HG03103 (cell line): ENCODE data around the gene MFSD2B.
"Not testable (repeated sequence)": the region's sequence is repeated elsewhere in the genome, so short reads cannot be mapped to it uniquely, and the experiment has no call there.

Experiments
- ATAC-seq: cut with Tn5 transposase; IDR thresholded peaks from one replicate; pipeline ENCODE4 v1.9.1; 2021; ENCODE audit warnings: low read depth; ENCODE audit not compliant: unreplicated experiment

MFSD2B gene, protein sequence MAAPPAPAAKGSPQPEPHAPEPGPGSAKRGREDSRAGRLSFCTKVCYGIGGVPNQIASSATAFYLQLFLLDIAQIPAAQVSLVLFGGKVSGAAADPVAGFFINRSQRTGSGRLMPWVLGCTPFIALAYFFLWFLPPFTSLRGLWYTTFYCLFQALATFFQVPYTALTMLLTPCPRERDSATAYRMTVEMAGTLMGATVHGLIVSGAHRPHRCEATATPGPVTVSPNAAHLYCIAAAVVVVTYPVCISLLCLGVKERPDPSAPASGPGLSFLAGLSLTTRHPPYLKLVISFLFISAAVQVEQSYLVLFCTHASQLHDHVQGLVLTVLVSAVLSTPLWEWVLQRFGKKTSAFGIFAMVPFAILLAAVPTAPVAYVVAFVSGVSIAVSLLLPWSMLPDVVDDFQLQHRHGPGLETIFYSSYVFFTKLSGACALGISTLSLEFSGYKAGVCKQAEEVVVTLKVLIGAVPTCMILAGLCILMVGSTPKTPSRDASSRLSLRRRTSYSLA

DNA sequence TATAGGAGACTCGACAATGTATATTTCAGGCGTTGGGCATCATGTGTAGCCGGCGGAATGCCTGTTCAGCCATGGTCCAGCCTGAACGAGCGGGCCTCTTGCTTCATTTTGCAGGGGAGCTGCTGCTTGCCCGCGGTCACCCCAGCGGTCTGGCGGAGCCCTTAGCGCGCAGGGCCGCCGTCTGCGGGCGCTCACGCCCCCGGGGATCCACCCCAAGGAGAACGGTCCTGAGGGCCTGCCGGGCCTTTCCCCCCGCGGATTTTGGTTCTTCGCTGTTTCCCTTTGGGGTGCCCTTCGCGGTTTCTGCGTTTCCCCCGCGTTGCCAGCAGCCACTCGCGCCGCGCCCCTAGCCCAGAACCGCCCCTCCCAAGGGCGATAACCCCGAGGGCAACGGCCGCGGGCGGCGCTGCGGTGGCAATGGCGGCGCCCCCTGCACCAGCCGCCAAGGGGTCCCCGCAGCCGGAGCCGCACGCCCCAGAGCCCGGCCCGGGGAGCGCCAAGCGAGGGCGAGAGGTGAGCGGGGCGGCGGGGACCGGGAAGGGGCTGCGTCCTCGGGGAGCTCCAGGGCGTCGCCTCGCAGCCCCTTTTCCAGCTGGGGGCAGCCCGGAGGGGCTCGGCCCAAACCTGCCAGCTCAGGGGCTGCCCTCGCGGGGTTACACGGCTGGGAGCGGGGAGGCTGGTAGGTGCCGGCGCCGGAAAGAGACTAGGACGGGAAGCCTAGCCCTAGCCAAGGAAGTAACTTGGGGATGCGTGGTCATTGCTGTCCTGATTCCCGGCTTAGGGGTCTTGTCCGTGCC, at the start of gene MFSD2B:
MFSD2B (plus strand) TSS at position 406 of the 797 bp plus-strand sequence; CDS start at position 418, 12 bp downstream.
- no peak for ATAC-seq

DNA sequence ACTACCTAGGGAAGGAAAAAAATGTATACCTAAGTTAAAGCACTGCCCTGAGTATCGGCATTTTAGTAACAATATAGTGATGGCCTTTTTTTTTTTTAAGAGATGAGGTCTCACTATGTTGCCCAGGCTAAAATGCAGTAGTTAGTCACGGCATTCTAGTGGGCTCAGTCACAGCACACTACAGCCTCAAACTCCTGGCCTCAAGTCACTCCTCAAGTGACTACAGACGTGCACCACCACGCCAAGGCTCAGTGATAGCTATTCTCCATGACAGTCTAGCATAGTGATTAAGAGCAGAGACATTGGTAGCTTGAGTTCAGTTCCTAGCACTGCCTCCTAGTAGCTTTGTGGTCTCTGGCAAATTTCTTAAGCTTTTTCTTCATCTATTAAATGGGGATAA, 42.0 kb upstream of the MFSD2B start:
- ATAC-seq = no peak

DNA sequence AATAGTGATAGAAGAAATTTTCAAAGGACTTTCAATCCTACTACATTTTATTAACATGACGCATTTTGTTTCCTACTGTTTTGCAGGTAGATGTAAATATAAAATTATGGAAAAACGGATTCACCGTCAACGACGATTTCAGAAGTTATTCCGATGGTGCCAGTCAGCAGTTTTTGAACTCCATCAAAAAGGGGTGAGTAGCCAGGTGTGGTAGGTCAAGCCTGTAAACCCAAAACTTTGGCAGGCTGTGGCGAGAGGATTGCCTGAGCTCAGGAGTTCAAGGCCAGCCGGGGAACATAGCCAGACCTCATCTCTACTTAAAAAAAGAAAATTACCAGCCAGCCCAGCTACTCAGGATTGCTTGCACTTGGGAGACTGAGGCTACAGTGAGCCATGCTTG, 33.0 kb upstream of the MFSD2B start:
- ATAC-seq = no peak

DNA sequence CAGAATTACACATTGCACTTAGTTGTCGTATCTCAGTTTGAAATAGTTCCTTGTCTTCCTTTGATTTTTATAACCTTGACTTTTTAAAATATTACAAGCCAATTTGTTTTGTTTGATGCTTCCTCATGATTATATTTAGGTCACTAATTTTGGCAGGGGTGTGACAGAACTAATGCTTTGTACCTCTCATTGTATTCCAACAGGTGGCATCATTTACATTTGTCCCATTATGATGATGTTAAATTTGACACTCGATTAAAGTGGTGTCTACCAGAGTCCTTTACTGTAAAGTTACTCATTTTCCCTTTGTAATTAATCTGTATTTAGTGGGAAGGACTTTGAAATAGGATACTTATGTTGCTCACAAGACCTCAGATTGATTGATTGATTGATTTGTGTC, 21.5 kb upstream of the MFSD2B start:
- no peak for ATAC-seq

DNA sequence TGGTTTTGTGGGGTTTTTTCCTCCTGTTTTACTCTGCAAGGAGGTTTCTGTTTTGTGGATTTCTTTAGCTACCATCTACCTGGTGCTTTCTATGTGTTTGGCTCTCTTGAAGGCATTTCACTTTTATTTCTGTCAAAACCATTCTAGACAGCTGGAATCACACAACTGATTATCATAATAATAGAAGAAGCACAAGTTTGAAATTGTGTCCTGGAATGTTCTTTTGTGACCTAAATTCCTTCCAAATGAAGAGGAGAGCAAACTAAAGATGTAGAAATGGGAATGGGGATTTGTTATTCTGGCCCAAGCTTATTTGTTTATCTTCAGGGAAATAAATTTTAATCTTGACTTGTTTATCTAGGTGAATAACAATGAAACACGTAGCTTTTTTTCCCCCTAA, 17.0 kb upstream of the MFSD2B start:
- ATAC-seq = no peak

DNA sequence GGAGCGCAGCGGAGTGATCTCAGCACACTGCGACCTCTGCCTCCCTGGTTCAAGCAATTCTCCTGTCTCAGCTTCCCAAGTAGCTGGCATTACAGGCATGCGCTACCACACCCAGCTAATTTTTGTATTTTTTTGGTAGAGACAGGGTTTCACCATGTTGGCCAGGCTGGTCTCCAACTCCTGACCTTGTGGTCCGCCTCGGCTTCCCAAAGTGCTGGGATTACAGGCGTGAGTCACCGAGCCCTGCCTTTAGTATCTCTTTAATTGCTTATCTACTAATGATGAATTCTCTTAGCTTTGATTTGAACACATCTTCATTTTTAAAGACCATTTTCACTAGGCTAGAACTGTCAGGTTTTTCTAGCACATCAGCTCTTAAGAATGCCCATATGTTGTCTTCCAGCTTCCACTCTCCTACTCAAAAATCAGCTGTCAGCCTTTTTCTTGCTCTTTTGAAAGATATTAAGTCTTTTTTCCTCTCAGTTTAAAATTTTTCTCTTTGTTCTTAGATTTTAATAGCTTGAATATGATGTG, 16.1 kb upstream of the MFSD2B start:
- ATAC-seq = no peak

DNA sequence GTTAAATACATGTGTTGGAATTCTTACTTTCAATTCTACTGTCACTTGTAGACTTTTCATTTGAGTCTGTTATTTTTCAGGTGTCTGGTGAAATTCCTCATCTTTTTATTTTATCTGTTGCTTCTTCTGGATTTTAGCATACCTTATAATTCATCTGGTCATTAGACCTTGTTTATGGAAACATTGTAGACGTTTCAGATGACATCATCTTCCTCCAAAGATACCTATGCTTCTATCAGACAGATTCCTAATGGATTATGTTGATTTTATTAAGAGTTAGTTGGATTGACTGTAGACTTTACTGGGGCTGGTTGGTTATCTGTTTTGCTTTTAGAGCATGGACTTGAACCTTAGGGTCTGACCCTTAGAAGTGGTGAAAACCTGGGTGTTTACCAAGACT, 15.3 kb upstream of the MFSD2B start:
- no peak for ATAC-seq

DNA sequence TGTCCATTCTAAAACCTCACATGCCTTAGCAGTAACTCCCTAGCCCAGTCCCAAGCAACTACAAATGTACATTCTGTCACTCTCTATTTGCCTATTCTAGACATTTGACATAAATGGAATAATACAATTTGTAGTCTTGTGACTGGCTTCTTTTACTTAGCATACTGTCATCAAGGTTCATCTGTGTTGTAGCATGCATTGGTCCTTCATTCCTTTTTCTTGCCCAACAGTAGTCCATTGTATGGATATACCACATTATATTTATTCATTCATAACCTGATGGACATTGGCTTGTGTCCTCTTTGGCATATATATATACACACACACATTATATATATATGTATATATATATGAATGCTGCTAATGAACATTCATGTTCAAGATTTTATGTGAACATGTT, 2.2 kb upstream of the MFSD2B start:
- no peak for ATAC-seq

DNA sequence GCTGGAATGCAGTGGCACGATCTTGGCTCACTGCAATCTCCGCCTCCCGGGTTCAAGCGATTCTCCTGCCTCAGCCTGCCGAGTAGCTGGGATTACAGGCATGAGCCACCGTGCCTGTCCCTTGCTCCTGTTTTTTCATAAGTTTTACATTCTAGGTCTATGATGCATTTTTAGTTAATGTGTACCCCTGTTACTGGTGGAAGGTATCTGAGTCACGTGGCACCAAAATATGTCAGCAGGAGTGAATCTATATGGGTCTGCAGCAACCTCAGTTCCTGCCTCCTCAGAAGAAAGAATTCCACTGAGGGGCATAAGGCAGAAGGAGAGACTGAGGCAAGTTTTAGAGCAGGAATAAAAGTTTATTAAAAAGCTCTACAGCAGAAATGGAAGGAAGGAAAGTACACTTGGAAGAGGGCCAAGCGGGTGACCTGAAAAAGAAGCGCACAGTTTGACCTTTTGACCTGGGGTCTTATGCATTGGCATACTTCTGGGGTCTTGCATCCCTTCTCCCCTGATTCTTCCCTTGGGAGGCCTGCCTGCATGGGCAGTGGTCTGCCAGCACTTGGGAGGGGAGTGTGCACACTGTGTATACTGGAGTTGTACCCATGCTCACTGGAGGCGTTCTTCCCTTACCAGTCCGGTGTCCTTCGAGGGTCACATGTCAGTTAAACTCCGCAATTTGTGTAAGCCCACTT, 1.1 kb upstream of the MFSD2B start:
- no peak for ATAC-seq

DNA sequence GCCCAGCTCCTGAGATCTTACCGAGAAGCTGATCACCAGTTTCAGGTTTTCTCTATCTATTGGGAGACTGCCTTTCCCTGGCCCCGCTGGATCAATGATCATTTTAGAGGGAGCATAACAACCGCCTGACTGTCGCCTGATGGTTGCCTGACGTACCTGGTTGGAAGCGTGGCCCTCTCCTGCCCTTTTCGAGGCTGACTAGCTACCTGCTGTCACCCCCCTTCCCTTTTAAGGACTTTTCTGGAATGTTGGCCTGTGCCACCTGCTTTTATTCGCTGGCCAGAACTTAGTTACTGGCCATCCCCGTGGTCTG, 562 bp upstream of the MFSD2B start:
- ATAC-seq = no peak

DNA sequence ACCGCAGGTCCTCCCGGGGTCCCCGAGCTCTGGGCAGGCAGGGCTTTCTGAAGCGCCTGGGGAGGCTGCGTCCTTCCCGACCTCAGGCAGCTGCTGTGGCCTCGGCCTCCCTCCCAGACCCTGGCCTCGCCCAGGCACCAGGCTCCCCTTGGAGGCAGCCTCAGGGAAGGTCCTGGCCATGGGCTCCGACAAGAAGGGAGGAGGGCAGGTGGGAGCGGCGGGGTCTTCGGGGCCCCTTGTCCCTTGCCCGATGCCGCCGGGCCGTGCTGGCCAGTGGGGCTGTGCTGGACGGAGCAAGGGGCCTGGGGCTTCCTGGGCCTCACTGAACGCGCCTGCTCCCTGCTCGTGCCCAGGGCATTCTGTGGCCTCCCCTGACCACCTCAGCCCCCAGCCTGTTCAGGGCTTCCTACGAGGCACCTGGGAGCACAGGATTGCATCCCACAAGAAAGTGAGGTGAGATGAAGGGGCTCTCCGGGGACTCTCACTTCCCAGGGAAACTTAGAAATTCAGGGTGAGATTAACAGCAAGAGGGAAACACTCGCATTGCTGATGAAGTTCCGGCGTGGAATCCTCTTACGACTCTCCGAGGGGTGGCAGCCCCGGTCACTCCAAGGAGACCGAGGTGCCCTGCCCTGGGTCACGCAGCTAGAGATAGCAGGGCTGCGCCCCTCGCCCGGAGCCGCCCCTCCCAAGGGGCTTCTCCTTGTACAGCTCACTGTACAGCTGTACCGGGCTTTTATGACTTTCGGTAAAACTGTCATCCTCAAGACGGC, 778 bp downstream of the MFSD2B start:
- no peak for ATAC-seq

DNA sequence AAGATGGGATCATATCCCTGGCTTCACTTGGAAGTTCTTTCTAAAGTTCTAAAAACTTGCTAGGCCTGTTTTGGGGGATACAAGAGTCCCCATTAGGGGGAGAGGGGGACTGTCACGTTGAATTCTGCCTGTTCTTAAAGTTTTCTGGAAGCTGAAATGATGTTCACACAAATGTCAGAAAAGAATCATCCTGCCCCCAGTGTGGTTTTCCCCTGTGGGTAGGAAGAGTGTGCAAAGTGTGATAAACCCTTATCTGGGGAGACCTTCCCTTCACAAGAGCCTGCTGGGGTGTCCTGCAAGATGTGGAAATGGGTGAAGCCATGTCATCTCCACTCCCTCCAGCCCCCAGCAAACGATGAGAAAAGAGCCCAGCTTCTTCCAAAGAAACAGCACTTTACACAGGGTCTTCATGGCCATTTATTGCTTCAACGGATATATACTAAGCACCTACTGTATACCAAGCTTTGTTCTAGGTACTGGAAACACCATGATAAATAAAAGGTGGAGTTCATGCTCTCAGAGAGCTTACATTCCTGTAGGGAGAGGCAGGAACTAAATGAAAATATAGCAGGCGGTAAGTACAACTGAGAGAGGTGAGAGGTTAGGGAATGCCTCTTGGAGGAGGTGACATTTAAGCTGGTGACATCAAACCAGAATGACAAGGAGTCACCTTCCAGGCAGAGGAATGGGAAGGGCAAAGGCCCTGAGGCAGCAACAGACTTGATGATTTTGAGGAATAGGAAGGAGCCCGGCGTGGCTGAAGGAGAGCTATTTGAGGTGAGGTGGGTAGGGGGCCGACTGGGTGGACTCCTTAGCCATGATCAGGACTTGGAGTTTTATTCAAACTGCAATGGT, 1.6 kb downstream of the MFSD2B start:
- no peak for ATAC-seq

DNA sequence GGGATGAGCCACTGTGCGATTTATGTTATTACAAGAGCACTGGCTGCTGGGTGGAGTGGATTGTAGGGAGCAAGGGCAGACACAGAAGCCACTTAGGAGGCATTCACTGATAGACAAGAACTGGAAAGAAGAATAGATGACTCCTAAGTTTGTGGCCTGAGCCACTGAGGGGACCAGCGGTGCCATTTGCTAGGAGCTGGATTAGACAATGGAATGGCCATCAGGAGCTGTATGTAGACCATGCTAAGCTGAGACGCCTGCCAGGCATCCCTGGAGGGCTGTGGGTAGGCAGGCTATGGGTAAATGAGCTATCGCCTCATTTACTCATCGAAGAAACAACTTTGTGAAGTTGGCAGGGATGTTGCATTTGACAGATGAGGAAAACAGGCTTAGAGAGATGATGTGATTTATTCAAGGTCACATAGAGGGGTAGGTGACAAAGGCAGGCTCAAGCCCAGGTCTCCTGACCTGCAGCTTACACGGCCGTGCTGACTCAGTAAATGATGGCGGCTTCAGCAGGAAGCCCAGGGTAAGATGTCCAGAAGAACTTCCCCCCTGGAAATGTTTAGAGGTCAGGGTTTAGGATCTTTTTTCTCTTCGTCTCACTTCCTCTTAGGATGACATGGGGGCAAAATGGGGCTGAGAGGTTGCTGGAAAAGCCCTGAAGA, 2.8 kb downstream of the MFSD2B start:
- no peak for ATAC-seq

DNA sequence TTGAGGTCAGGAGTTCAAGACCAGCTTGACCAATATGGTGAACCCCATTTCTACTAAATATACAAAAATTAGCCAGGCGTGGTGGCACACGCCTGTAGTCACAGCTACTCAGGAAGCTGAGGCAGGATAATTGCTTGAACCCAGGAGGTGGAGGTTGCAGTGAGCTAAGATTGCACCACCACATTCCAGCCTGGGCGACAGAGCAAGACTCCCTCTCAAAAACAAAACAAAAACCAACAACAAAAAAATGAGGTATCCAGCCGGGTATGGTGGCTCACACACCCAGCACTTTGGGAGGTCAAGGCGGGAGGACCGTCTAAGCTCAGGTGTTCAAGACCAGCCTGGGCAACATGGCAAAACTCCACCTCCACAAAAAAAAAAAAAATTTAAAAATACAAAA, 5.0 kb downstream of the MFSD2B start:
- ATAC-seq = not testable (repeated sequence)

DNA sequence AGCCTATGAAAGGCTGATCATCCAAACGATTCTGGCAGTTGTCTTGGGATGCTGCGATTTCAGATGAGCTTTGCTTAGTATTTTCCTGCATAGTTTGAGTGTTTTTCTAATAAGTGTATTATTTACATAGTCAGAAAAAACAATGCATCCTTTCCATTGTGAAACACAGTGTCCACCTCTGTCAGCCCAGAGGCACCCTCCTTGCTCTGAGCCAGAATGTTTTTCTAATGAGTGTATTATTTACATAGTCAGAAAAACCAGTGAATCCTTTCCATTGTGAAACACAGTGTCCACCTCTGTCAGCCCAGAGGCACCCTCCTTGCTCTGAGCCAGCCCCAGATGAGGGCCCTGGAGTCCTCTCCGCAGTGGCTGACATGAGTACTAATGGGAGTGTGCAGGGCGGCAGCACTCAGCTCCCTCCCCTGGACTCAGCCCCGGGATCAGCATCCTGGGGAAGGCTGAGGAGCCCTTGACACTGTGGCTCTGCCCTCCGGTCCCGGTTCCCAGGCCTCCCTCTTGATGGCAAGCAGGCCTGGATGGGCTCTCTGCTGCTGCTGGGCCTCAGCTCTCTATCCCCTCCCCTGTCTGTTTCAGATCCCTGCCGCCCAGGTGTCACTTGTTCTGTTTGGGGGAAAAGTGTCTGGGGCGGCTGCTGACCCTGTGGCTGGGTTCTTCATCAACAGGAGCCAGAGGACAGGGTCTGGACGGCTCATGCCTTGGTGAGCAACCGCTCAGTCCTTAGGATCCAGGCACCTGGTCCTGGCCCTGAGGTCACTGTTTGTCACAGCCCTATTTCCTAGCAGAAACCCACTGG, 5.9 kb downstream of the MFSD2B start:
- no peak for ATAC-seq

DNA sequence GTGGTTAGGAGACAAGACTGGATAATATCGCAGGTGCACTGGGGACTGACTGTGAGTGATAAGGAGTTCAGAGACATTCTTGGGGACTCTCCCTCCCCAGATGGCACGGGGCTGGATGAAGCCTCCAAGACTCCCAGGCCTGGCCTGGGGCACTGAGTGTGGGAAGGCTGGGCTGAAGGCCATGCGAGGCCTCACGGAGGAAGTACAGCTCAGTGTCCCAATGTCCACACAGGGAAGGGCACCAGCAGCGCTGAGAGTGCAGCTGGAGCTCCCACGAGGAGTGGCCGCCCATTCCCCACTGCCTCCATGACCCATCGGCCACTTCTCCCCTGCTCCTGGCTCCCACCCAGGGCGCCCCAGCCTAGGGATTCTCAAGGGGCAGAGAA, 6.5 kb downstream of the MFSD2B start:
- ATAC-seq = no peak

DNA sequence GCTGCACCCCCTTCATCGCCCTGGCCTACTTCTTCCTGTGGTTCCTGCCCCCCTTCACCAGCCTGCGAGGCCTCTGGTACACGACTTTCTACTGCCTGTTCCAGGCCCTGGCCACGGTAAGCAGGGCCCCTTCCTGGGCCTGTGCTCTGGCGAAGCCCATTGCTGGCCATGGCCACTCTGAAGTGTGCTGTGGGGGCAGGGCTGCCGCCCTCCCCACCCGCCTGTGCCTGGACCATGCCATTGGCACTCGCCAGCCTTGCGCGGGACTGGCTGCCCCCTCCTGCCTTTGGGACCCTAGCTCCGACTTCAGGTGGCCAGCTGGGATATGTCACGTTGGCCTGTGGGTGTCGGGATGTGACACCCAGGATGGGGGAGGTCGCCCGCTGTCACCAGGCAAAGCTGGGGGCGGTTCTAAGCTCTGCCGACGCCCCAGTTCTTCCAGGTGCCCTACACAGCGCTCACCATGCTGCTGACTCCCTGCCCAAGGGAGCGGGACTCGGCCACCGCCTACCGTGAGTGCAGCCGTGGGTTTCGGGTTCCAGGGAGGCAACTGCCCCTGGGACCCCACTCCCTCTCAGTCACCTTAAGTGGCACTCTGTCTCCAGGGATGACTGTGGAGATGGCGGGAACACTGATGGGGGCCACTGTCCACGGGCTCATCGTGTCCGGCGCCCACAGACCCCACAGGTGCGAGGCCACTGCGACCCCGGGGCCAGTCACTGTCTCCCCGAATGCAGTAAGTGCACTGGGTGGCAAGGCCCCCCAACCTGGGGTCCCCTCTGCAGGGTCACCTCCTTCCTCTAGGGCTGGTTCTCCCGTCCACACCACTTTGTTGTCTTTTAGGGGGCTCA, 7.2 kb downstream of the MFSD2B start:
- ATAC-seq = no peak
